B cell (primary cell): Measurements from ENCODE around the gene HES7. TPM values are rescaled to one million over a fixed set of nuclear protein-coding genes. Genes with fewer than 3 reads are reported as not detected.

Experiments used
- ATAC-seq: fragments of 200-7000 bp; cut with Tn5 transposase; one replicate; pipeline ENCODE4 v1.10.0; 2021; ENCODE audit warnings: low read depth, mild to moderate bottlenecking, moderate number of reproducible peaks, moderate library complexity
- CTCF ChIA-PET: fragments of 350-600 bp; sonication (Branson Sonifier 250); formaldehyde crosslinking; loops from one replicate; lab custom pipeline; 2021; ENCODE audit warnings: antibody characterized with exemption, inconsistent platforms; lab: Charles Lee
- POLR2A ChIA-PET: fragments of 350-600 bp; sonication (Branson Sonifier 250); formaldehyde crosslinking; loops from one replicate; lab custom pipeline; 2021; ENCODE audit warnings: antibody characterized with exemption; lab: Charles Lee
- DNase-seq: peaks from one replicate; pipeline ENCODE4 v3.0.0; 2013
- H2AFZ ChIP-seq: 2 replicates; pipeline ENCODE4 v1.6.1; 2012; ENCODE audit warnings: mild to moderate bottlenecking, low read depth, low read length; ENCODE audit not compliant: insufficient read depth, poor library complexity, severe bottlenecking
- H3K27ac ChIP-seq, 2 donors: 1 replicate in 1 of 2; 2 replicates in 1 of 2; pipeline ENCODE4 v1.5.1; 2012 to 2013; ENCODE audit warnings: low read length in 2 of 2, mild to moderate bottlenecking in 2 of 2, moderate library complexity in 1 of 2
- H3K27me3 ChIP-seq, 4 experiments: fragments of 200-600 bp in 1 of 4; sonication (generic) in 1 of 4; replicated peaks in 1 of 4; 1 replicate in 2 of 4; 2 replicates in 2 of 4; pipeline versions ENCODE4 v1.6.1 to v1.7.0; 2013 to 2016; ENCODE audit warnings: low read length in 3 of 4, mild to moderate bottlenecking in 2 of 4, mixed read lengths in 1 of 4, moderate library complexity in 1 of 4; ENCODE audit not compliant: insufficient read depth in 4 of 4, control insufficient read depth in 3 of 4; ENCODE audit errors: control extremely low read depth in 1 of 4
- H3K36me3 ChIP-seq, 2 experiments: replicated peaks in 1 of 2; 1 replicate in 1 of 2; 2 replicates in 1 of 2; pipeline versions ENCODE4 v1.6.1 to v1.7.1; 2013; ENCODE audit warnings: low read length in 1 of 2; ENCODE audit not compliant: insufficient read depth in 2 of 2, control insufficient read depth in 1 of 2; ENCODE audit errors: control extremely low read depth in 1 of 2, extremely low read depth in 1 of 2
- H3K4me1 ChIP-seq, 2 donors: fragments of 200-600 bp in 1 of 2; sonication (generic) in 1 of 2; 1 replicate in 1 of 2; 2 replicates in 1 of 2; pipeline versions ENCODE4 v1.5.1 to v1.6.1; 2013 to 2017; ENCODE audit warnings: low read length in 2 of 2; ENCODE audit not compliant: control insufficient read depth in 2 of 2, insufficient read depth in 2 of 2
- H3K4me2 ChIP-seq: replicated peaks from 2 replicates; pipeline ENCODE3; 2012; ENCODE audit warnings: mild to moderate bottlenecking, low read depth, low read length; ENCODE audit not compliant: poor library complexity, severe bottlenecking
- H3K4me3 ChIP-seq, 5 experiments: fragments of 200-600 bp in 1 of 5; sonication (generic) in 1 of 5; 1 replicate in 3 of 5; 2 replicates in 2 of 5; pipeline versions ENCODE4 v1.5.1 to v1.7.0; 2011 to 2016; ENCODE audit warnings: low read length in 4 of 5, mild to moderate bottlenecking in 4 of 5, low read depth in 2 of 5, control low read depth in 1 of 5, moderate library complexity in 1 of 5; ENCODE audit not compliant: insufficient read depth in 1 of 5; ENCODE audit errors: control extremely low read depth in 1 of 5, extremely low read depth in 1 of 5
- H3K79me2 ChIP-seq: fragments of 200-600 bp; sonication (generic); one replicate; pipeline ENCODE4 v1.6.0; 2016; ENCODE audit warnings: low read length; ENCODE audit not compliant: control insufficient read depth, insufficient read depth
- H3K9ac ChIP-seq: fragments of 200-600 bp; sonication (generic); 2 replicates; pipeline ENCODE4 v1.6.1; 2017; ENCODE audit warnings: mild to moderate bottlenecking, low read length, moderate library complexity
- H3K9me3 ChIP-seq, 3 donors: one replicate each; pipeline versions ENCODE4 v1.6.1 to v1.7.1; 2013; ENCODE audit warnings: low read length in 2 of 3; ENCODE audit not compliant: control insufficient read depth in 2 of 3, insufficient read depth in 1 of 3; ENCODE audit errors: control extremely low read depth in 1 of 3
- H4K20me1 ChIP-seq: 2 replicates; pipeline ENCODE4 v1.6.0; 2012; ENCODE audit warnings: mild to moderate bottlenecking, low read length; ENCODE audit not compliant: insufficient read depth, control insufficient read depth, poor library complexity, severe bottlenecking
- H3K27ac Mint-ChIP-seq: one replicate; pipeline ENCODE4 v1.8.0; 2021; ENCODE audit warnings: mixed read lengths
- H3K27me3 Mint-ChIP-seq: one replicate; pipeline ENCODE4 v1.8.0; 2021; ENCODE audit warnings: mixed read lengths
- H3K4me1 Mint-ChIP-seq: one replicate; pipeline ENCODE4 v1.8.0; 2021; ENCODE audit warnings: mixed read lengths
- H3K4me3 Mint-ChIP-seq: one replicate; pipeline ENCODE4 v1.8.0; 2021; ENCODE audit warnings: mixed read lengths
- H3K9me3 Mint-ChIP-seq: one replicate; pipeline ENCODE4 v1.8.0; 2022; ENCODE audit warnings: mixed read lengths; ENCODE audit not compliant: insufficient read depth
- CTCF ChIP-seq: fragments of 200-600 bp; IDR thresholded peaks from one replicate; pipeline ENCODE4 v1.8.0; 2022; ENCODE audit warnings: antibody characterized with exemption, mild to moderate bottlenecking
- EZH2 ChIP-seq: IDR thresholded peaks from 2 replicates; pipeline ENCODE4 v1.6.1; 2012; ENCODE audit warnings: borderline replicate concordance, low read depth, mild to moderate bottlenecking, moderate library complexity, low read length; ENCODE audit not compliant: insufficient read depth, poor library complexity, severe bottlenecking
- WGBS: methylation state at CpG from one replicate; pipeline ENCODE4 v1.1.5; 2013; ENCODE audit warnings: missing lambda C conversion rate; ENCODE audit not compliant: insufficient coverage; 5-methylcytosine and 5-hydroxymethylcytosine counted together
- intact Hi-C: fragments of 100-400 bp; cut with micrococcal nuclease; formaldehyde crosslinking; loops from one replicate; pipeline ENCODE4 v1.10.0; 2022
- polyA plus RNA-seq: library from polyadenylated mRNA; depleted of rRNA; stranded (reverse); fragments of >200 nt; gene quantifications from 2 replicates; pipeline ENCODE4 v1.2.3, GENCODE V29; 2012
- total RNA-seq, 2 donors: library from RNA; stranded (reverse); fragments of 120-200 nt in 1 of 2; gene quantifications; 1 replicate in 1 of 2; 2 replicates in 1 of 2; pipeline versions ENCODE4 v1.2.3 to v1.2.4, GENCODE V29; 2013 to 2022

The HES7 gene
- total and polyA plus RNA-seq, 2 donors (not counting 1 experiment from before 2014, with no cell fraction given): 0.34 TPM; not detected in 1

- no peak overlapping the region for H3K27ac Mint-ChIP-seq
- H4K20me1 ChIP-seq: no peaks in the 10 kb centered on the region
- no peak overlapping the region for H3K4me2 ChIP-seq
- no peak overlapping the region for H3K9ac ChIP-seq
- H3K27me3 Mint-ChIP-seq: peaks cover 3% of the 10 kb centered on the region
- 93% methylated on average over 3 of the region's 5 CpGs for WGBS
- CTCF ChIA-PET: interaction anchor here (0.7 to 9.8 kb wide), 7 partner anchors 10 to 290 kb away, joined by 3 to 165 read pairs (median 4); no protein-coding TSS in a partner anchor
- peaks cover 20 to 37% of the 10 kb centered on the region in 2 donors for H3K4me1 ChIP-seq
- peaks cover 29% of the 10 kb centered on the region for H3K4me1 Mint-ChIP-seq
- POLR2A ChIA-PET: interaction anchor here (0.9 kb wide), 1 partner anchor 69 kb away, joined by 6 read pairs; no protein-coding TSS in a partner anchor
- no peak overlapping the region for H3K4me3 Mint-ChIP-seq
- no peak for ATAC-seq
- H3K27me3 ChIP-seq: no peaks in the 10 kb centered on the region
- peaks cover 0 to 12% (median 0%) of the 10 kb centered on the region in 3 donors for H3K9me3 ChIP-seq
- no peaks in the 10 kb centered on the region for H3K9me3 Mint-ChIP-seq
- DNase-seq: no peak
- H3K4me3 ChIP-seq: no peak overlapping the region
- intact Hi-C loops: no loop called here
- H3K27ac ChIP-seq: no peak overlapping the region
- no peak overlapping the region for H2AFZ ChIP-seq
- H3K79me2 ChIP-seq: no peaks in the 10 kb centered on the region
- TF ChIP-seq EZH2: no peak
- TF ChIP-seq CTCF: no peak
- H3K36me3 ChIP-seq: no peaks in the 10 kb centered on the region
These were observed 36.0 kb downstream of the HES7 start for GRCh38 chr17:8087952-8088230.

GRCh38 chr17:8087075-8087951 is 36.6 kb downstream of the HES7 start, which contains the start of gene ALOX12B:
Gene ALOX12B, minus strand, starts transcription at chr17:8087716. Its CDS starts 274 bp downstream, at chr17:8087442.
- intact Hi-C loops: no loop called here
- CTCF ChIA-PET: interaction anchor here (0.8 to 9.8 kb wide), 6 partner anchors 10 to 32 kb away, joined by 3 to 165 read pairs (median 4); no protein-coding TSS in a partner anchor
- TF ChIP-seq CTCF (no peak), EZH2 (no peak)
- H3K27me3 ChIP-seq: no peaks in the 10 kb centered on the region
- H3K36me3 ChIP-seq: no peaks in the 10 kb centered on the region
- peaks cover 20 to 35% of the 10 kb centered on the region in 2 donors for H3K4me1 ChIP-seq
- H2AFZ ChIP-seq: no peak within 1 kb of the TSS
- H3K4me3 Mint-ChIP-seq: no peak within 1 kb of the TSS
- H3K4me3 ChIP-seq: no peak within 1 kb of the TSS
- no peaks in the 10 kb centered on the region for H4K20me1 ChIP-seq
- no peak within 1 kb of the TSS for H3K27ac ChIP-seq
- H3K4me2 ChIP-seq: no peak within 1 kb of the TSS
- ATAC-seq (no peak), DNase-seq (no peak)
- H3K4me1 Mint-ChIP-seq: peaks cover 25% of the 10 kb centered on the region
- H3K27ac Mint-ChIP-seq: no peak within 1 kb of the TSS
- H3K9me3 ChIP-seq: peaks cover 0 to 12% (median 0%) of the 10 kb centered on the region in 3 donors
- WGBS: 93% methylated on average over 19 of the region's 20 CpGs
- H3K79me2 ChIP-seq: no peaks in the 10 kb centered on the region
- no peaks in the 10 kb centered on the region for H3K9me3 Mint-ChIP-seq
- POLR2A ChIA-PET: interaction anchor here (0.9 kb wide), 1 partner anchor 69 kb away, joined by 6 read pairs; no protein-coding TSS in a partner anchor
- peaks cover 3% of the 10 kb centered on the region for H3K27me3 Mint-ChIP-seq
- no peak within 1 kb of the TSS for H3K9ac ChIP-seq
